Colonic mucosa (tissue), 4 donors: ENCODE measurements around the gene GHSR. TPM values are rescaled to one million over a fixed set of nuclear protein-coding genes. Genes with fewer than 3 reads are reported as not detected.

Experiments used
- DNase-seq: peaks from one replicate; pipeline ENCODE4 v3.0.0-alpha.2; 2020
- H3K27ac ChIP-seq: fragments of 200-600 bp; one replicate; pipeline ENCODE4 v1.8.0; 2021
- H3K27me3 ChIP-seq: fragments of 200-600 bp; one replicate; pipeline ENCODE4 v1.8.0; 2021
- H3K36me3 ChIP-seq: fragments of 200-600 bp; one replicate; pipeline ENCODE4 v1.8.0; 2021
- H3K4me1 ChIP-seq: fragments of 200-600 bp; one replicate; pipeline ENCODE4 v1.8.0; 2021; ENCODE audit warnings: mild to moderate bottlenecking
- H3K4me3 ChIP-seq: fragments of 200-600 bp; one replicate; pipeline ENCODE4 v1.8.0; 2021
- H3K9ac ChIP-seq, 2 donors: one replicate each; pipeline ENCODE4 v1.7.0; 2013; ENCODE audit warnings: control low read depth in 2 of 2, low read depth in 2 of 2, low read length in 2 of 2
- H3K9me3 ChIP-seq: fragments of 200-600 bp; one replicate; pipeline ENCODE4 v1.8.0; 2021
- intact Hi-C: fragments of 100-400 bp; cut with DNase I; formaldehyde crosslinking; loops from one replicate; pipeline ENCODE4 v1.14.1; 2022
- total RNA-seq, 2 donors: library from RNA; stranded (reverse); fragmentation: NEBNext Ultra II Directional in 1 of 2; extraction: Animal tissue kit (Norgen Biotek cat#: 25700) in 1 of 2; gene quantifications; one replicate each; pipeline ENCODE4 v1.2.1, GENCODE V29; 2021
- TF ChIP-seq, protein P1 (sequence below): fragments of 200-600 bp; IDR thresholded peaks from one replicate; pipeline ENCODE4 v1.8.0; 2022; ENCODE audit warnings: antibody characterized with exemption, mild to moderate bottlenecking
- donor health status: healthy.
- donor health status: DM: no; HTN: no; CAD: no.
- donor health status: DM: no; HTN: no; CAD: no.

GHSR gene
- total RNA-seq, 2 donors from 2014 or later: not detected

GRCh38 chr3:172464306-172464705 lies 16.1 kb upstream of the GHSR start:
- DNase-seq: no peak
- TF ChIP-seq, protein P1, sequence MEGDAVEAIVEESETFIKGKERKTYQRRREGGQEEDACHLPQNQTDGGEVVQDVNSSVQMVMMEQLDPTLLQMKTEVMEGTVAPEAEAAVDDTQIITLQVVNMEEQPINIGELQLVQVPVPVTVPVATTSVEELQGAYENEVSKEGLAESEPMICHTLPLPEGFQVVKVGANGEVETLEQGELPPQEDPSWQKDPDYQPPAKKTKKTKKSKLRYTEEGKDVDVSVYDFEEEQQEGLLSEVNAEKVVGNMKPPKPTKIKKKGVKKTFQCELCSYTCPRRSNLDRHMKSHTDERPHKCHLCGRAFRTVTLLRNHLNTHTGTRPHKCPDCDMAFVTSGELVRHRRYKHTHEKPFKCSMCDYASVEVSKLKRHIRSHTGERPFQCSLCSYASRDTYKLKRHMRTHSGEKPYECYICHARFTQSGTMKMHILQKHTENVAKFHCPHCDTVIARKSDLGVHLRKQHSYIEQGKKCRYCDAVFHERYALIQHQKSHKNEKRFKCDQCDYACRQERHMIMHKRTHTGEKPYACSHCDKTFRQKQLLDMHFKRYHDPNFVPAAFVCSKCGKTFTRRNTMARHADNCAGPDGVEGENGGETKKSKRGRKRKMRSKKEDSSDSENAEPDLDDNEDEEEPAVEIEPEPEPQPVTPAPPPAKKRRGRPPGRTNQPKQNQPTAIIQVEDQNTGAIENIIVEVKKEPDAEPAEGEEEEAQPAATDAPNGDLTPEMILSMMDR: no peak

DNA sequence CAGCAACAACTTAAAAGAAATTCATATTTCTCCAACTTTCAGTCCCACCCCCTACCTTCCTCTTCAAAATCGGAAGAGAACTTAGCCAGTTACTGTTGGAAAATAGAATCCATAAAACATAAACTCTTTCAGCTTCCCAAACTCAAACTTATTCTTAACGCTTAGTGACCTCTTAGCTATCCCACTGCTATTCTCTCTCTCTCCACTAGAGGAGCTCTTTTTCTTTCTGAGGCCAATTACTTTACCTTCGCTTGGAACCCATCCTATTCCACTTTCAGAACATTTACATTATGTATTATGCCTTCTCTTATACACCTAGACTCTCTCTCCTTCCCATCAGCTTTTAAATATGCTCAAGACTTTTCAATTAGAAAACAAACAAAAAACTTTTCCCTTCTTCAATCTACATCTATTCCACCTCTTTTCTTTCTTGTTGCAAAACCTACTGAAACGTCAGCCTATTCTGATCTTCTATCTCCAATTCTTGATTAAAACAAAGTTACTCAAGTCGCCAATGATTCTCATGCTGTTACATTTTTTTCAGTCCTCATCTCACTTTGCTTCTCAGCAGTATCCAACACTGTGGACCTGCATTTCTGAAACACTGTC lies 13.4 kb upstream of the GHSR start:
- Histone ChIP-seq H3K36me3 (no peaks in the 10 kb centered on the region), H3K9ac (no peak overlapping the region), H3K4me3 (no peak overlapping the region), H3K4me1 (no peaks in the 10 kb centered on the region), H3K9me3 (no peaks in the 10 kb centered on the region), H3K27ac (no peak overlapping the region), H3K27me3 (no peaks in the 10 kb centered on the region)
- intact Hi-C loops: no loop called here
- TF ChIP-seq, protein P1: peak; percentile 91
- no peak for DNase-seq

More at GRCh38 chr3:172464306-172464705, 16.1 kb upstream of the GHSR start:
- H3K4me1 ChIP-seq: no peaks in the 10 kb centered on the region
- H3K27ac ChIP-seq: no peak overlapping the region
- no peaks in the 10 kb centered on the region for H3K36me3 ChIP-seq
- no peak overlapping the region for H3K9ac ChIP-seq
- H3K9me3 ChIP-seq: no peaks in the 10 kb centered on the region
- intact Hi-C loops: no loop called here
- no peak overlapping the region for H3K4me3 ChIP-seq
- no peaks in the 10 kb centered on the region for H3K27me3 ChIP-seq

GRCh38 chr3:172456404-172456803 lies 8.1 kb upstream of the GHSR start:
- Histone ChIP-seq H3K4me3 (no peak overlapping the region), H3K36me3 (no peaks in the 10 kb centered on the region), H3K27ac (no peak overlapping the region), H3K9ac (no peak overlapping the region), H3K9me3 (no peaks in the 10 kb centered on the region), H3K27me3 (no peaks in the 10 kb centered on the region), H3K4me1 (no peaks in the 10 kb centered on the region)
- intact Hi-C loops: no loop called here
- DNase-seq: no peak
- TF ChIP-seq, protein P1: no peak

DNA sequence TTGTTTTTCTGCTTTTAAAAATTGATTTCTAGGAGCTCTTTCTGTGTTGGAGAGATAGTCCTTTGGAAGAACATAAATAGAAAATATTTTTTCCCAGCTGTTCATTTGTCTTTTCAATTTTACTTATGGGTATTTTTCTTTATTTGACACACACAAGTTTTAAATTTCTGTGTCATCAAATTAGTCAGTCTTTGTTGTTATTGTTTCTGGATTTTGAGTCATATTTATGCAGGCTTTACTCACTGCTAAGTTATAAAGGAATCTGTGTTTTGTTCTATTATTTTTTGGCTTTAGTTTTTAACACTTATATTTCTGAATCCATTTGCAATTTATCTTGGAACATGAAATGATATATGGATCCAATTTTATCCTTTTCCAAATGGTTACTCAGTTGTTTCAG lies 5.9 kb upstream of the GHSR start:
- DNase-seq: no peak
- H3K36me3 ChIP-seq: no peaks in the 10 kb centered on the region
- H3K27me3 ChIP-seq: peaks cover 12% of the 10 kb centered on the region
- no peak overlapping the region for H3K9ac ChIP-seq
- H3K27ac ChIP-seq: no peak overlapping the region
- TF ChIP-seq, protein P1: no peak
- intact Hi-C loops: no loop called here
- H3K4me3 ChIP-seq: no peak overlapping the region
- no peaks in the 10 kb centered on the region for H3K9me3 ChIP-seq
- no peaks in the 10 kb centered on the region for H3K4me1 ChIP-seq

DNA sequence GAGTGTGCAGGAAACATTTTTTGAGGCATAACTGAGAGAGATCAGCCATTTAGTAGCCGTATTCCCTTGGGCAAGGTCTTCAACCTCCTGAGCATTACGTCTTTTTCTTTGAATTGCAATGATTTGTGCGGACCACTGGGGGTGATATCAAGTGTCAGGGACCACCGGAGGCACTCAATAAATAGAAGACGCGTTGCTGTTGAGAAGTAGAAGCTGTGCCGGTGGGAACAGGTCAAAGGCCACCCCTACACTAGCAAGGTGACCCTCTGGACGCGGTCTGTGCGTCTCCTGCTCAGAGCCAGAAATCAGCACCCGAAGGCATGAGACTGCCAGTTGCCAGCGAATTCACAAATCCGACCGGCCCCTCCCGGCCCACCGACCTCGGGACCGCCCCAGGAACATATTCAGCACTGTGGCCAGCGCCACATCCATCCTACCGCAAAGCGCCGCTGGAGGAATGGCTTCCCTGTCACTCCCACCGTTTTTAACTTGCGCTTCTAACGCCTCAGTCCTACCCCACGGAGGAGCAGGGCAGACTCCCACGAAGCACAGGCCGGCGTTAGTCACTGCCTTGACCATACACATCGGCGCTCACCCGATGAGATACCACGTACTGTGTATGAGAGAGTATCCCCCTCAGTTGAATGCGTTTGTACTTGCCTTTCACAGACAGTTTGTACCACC lies 1.4 kb upstream of the GHSR start:
- no peaks in the 10 kb centered on the region for H3K4me1 ChIP-seq
- no peak overlapping the region for H3K27ac ChIP-seq
- TF ChIP-seq, protein P1: no peak
- H3K4me3 ChIP-seq: no peak overlapping the region
- H3K36me3 ChIP-seq: no peaks in the 10 kb centered on the region
- no peak overlapping the region for H3K9ac ChIP-seq
- no peaks in the 10 kb centered on the region for H3K9me3 ChIP-seq
- DNase-seq: no peak
- intact Hi-C loops: no loop called here
- peaks cover 42% of the 10 kb centered on the region for H3K27me3 ChIP-seq
